Measurements from ENCODE around the gene EHD3. TPM values are rescaled to one million over a fixed set of nuclear protein-coding genes. Genes with fewer than 3 reads are reported as not detected.
A peak's percentile ranks its signal among the peaks of the same experiment; 100 is the strongest.

The EHD3 gene
- total RNA-seq, 4 donors from 2014 or later, result 0.88 to 20.6 (median 2.1) TPM

DNA sequence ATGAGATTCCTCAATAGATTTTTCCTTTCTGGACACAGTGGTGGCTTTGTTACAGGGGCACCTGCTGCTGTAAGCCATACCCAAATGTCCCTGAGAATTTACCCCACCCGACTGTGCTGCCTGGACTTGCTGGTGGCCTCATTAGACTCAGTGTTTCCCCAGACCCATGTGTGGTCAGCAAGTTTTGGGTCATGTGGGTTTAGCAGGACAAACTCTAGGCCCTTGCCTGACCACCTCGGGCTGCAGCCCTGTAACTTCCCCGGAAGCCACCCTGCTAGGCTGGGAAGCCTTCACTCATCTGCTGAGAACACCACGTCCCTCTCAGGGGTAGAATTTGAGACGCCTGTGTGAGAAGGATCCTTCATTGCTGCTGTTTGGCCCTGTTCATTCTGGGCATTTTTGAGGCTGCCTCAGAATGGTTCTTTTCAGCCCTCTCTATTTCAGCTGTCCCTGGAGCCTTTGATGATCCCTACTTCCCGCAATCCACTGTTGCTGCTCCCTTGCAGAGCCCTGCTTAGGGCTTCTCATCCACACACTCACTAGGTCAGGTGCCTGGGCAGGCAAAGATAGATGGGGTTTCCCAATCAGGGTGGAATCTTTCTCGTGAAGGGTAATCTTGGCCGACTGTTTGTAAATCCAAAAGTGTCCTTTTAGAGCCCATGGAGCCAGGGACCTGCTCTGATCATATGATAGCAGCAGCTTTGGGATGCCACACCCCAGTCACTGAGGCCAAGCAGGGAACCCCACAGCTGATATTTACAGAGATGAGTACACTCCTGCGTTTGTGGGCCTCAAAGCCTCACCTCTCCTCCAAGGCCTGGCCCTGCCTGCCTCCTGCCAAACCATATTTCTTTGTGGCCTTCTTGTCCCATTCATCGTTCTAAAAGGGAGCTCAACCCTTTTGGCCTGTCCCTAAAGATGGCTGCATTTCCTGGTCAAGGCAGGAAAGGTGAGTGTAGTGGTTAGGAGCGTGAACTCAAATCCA, 6.7 kb downstream of the EHD3 start:
- H3K27me3 ChIP-seq, result no peaks in the 10 kb centered on the region
- no peaks in the 10 kb centered on the region for H3K4me1 ChIP-seq
- DNase-seq, result peak in 1 of 3 donors; percentile 30
- TF ChIP-seq, protein P1, sequence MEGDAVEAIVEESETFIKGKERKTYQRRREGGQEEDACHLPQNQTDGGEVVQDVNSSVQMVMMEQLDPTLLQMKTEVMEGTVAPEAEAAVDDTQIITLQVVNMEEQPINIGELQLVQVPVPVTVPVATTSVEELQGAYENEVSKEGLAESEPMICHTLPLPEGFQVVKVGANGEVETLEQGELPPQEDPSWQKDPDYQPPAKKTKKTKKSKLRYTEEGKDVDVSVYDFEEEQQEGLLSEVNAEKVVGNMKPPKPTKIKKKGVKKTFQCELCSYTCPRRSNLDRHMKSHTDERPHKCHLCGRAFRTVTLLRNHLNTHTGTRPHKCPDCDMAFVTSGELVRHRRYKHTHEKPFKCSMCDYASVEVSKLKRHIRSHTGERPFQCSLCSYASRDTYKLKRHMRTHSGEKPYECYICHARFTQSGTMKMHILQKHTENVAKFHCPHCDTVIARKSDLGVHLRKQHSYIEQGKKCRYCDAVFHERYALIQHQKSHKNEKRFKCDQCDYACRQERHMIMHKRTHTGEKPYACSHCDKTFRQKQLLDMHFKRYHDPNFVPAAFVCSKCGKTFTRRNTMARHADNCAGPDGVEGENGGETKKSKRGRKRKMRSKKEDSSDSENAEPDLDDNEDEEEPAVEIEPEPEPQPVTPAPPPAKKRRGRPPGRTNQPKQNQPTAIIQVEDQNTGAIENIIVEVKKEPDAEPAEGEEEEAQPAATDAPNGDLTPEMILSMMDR (IDR thresholded peaks at IDR 0.05), result no peak
- TF ChIP-seq POLR2A (IDR thresholded peaks at IDR 0.05), result no peak
- no peak overlapping the region for H3K4me3 ChIP-seq
- no peaks in the 10 kb centered on the region for H3K36me3 ChIP-seq
- no peaks in the 10 kb centered on the region for H3K9me3 ChIP-seq
- H3K27ac ChIP-seq, result peak overlapping the region in 1 of 4 donors; percentile 39

DNA sequence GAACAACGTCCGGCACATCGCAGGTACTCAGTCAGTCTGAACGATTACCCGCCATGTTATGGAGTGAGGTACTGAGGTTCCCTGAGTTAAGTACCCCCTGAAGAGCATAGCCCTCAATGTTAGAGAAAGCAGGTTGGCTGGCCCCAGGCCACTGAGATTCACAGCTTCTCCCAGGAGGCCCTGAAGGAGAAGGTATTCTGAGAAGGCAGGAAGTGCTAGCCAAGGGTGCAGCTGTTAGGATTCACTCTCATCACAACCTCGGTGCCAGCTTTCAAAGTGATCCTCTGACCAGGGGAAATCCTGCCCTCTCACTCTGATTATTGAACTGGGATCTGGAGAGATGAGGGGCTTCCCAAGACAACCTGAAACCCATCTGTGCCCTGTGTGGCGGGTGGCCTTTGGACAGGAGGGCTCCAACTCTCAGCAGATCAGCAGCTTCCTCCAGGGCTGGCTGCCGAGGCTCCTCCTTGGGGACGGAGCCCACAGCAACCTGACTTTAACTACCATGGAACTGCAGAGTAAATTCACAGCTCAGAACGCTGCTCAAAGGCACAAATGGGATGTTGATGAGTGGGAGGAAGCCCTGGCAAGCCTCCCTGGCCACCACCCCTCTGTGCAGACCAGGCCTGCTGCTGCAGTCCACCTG, 7.8 kb downstream of the EHD3 start:
- Histone ChIP-seq H3K9me3 (no peaks in the 10 kb centered on the region), H3K4me1 (no peaks in the 10 kb centered on the region), H3K27me3 (no peaks in the 10 kb centered on the region), H3K27ac (peak overlapping the region in 1 of 4 donors; percentile 25), H3K36me3 (no peaks in the 10 kb centered on the region), H3K4me3 (no peak overlapping the region)
- TF ChIP-seq POLR2A (IDR thresholded peaks at IDR 0.05), result no peak
- TF ChIP-seq, protein P1 (IDR thresholded peaks at IDR 0.05), result no peak
- no peak for DNase-seq

DNA sequence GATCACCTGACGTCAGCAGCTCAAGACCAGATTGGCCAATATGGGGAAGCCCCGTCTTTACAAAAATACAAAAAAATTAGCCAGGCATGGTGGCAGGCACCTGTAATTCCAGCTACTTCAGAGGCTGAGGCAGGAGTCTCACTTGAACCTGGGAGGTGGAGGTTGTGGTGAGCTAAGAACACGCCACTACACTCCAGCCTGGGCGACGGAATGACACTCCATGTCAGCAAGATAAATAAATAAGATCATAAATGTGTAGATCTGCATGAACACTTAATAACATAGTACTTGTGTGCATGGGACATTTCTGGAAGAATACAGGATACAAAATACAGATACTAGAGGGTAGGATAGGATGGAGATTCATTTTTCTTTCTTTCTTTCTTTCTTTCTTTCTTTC, 9.1 kb downstream of the EHD3 start:
- no peak for DNase-seq
- no peak overlapping the region for H3K4me3 ChIP-seq
- no peaks in the 10 kb centered on the region for H3K27me3 ChIP-seq
- TF ChIP-seq, protein P1 (IDR thresholded peaks at IDR 0.05), result no peak
- TF ChIP-seq POLR2A (IDR thresholded peaks at IDR 0.05), result no peak
- no peaks in the 10 kb centered on the region for H3K9me3 ChIP-seq
- H3K36me3 ChIP-seq, result no peaks in the 10 kb centered on the region
- no peaks in the 10 kb centered on the region for H3K4me1 ChIP-seq
- no peak overlapping the region for H3K27ac ChIP-seq

DNA sequence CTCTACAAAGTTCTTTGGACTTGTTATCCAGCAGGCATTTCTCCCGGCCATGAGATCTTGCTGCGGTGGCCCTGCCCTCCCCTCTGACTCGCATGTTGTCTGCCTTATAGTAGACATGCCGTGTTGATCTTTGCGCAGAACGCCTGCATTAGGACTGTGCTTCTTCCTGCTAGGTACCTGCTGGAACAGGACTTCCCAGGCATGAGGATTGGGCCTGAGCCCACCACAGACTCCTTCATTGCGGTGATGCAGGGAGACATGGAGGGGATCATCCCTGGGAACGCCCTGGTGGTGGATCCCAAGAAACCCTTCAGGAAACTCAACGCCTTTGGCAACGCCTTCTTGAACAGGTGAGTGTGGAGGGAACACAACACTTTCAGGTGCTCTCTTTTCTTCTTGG, 10.1 kb downstream of the EHD3 start:
- Histone ChIP-seq H3K27ac (no peak overlapping the region), H3K36me3 (no peaks in the 10 kb centered on the region), H3K27me3 (no peaks in the 10 kb centered on the region), H3K4me1 (no peaks in the 10 kb centered on the region), H3K4me3 (no peak overlapping the region), H3K9me3 (no peaks in the 10 kb centered on the region)
- TF ChIP-seq POLR2A (IDR thresholded peaks at IDR 0.05), result no peak
- TF ChIP-seq, protein P1 (IDR thresholded peaks at IDR 0.05), result no peak
- no peak for DNase-seq

DNA sequence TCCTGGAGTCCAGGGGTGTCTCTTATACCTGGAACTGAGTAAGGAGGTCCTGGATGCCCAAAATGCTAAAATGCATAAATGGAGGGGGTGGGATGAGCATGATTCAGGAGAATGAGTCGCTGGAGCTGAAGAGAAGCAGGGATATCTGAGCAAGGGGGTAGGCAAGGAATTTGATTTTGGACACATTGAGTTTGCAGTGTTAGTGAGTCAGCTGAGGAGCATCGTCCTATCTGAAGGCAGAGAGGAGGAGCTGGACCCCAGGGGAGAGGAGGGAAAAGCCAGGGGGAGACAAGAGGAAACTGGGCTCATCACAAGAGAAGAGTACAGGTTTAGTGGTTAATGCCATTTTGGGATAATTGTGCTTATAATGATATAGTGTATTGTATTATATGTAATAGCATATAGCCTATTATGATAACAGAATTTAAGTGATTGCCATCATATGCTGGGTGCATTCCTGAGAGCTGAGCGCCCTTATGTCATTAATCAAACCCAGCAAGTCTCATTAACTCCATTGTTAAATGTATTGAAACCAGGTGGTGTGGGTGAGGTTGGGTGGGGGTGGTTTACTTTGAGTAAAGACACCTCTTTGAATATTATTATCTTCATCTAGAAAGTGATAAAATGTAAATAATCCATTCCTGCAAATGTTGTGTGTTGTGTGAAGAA, 12.4 kb downstream of the EHD3 start:
- Histone ChIP-seq H3K4me1 (no peaks in the 10 kb centered on the region), H3K27me3 (no peaks in the 10 kb centered on the region), H3K4me3 (no peak overlapping the region), H3K9me3 (no peaks in the 10 kb centered on the region), H3K36me3 (no peaks in the 10 kb centered on the region), H3K27ac (no peak overlapping the region)
- TF ChIP-seq, protein P1 (IDR thresholded peaks at IDR 0.05), result no peak
- no peak for TF ChIP-seq POLR2A (IDR thresholded peaks at IDR 0.05)
- DNase-seq, result no peak

Data from Peyer's patch (tissue), 4 donors.